ENCODE measurements around the gene ROBO2. TPM values are rescaled to one million over a fixed set of nuclear protein-coding genes. Genes with fewer than 3 reads are reported as not detected.
A peak's percentile ranks its signal among the peaks of the same experiment; 100 is the strongest.

ROBO2 gene
- total RNA-seq, 4 donors from 2014 or later: 0.30 to 4.3 (median 2.0) TPM

- 83 to 86% methylated on average over 7 of the region's 7 CpGs for WGBS, 2 donors
- H3K4me3 ChIP-seq (ENCODE audit: low read depth, poor library complexity, severe bottlenecking): no peak overlapping the region
- DNase-seq (ENCODE audit: low spot score in 2 of 2): no peak
- intact Hi-C loops (cut with DNase I; ENCODE audit: low total_unique reads): no loop called here
- no peak for TF ChIP-seq CTCF (IDR thresholded peaks at IDR 0.05)
- no peak for TF ChIP-seq POLR2A (IDR thresholded peaks at IDR 0.05)
Observed at GRCh38 chr3:77690284-77690845, 650.5 kb downstream of the ROBO2 start.

GRCh38 chr3:77693147-77693546 is 653.2 kb downstream of the ROBO2 start:
- no peak overlapping the region for H3K4me3 ChIP-seq (ENCODE audit: low read depth, poor library complexity, severe bottlenecking)
- peak in 1 of 2 donors; percentile 42 for DNase-seq (ENCODE audit: low spot score in 2 of 2)
- TF ChIP-seq CTCF (IDR thresholded peaks at IDR 0.05) (no peak), POLR2A (IDR thresholded peaks at IDR 0.05) (no peak)
- WGBS, 2 donors: 45 to 64% methylated on average over 2 of the region's 2 CpGs
- intact Hi-C loops (cut with DNase I; ENCODE audit: low total_unique reads): no loop called here

- DNase-seq (ENCODE audit: low spot score in 2 of 2): no peak
- WGBS, 2 donors: 68 to 74% methylated on average over 3 of the region's 3 CpGs
- no peak for TF ChIP-seq CTCF (IDR thresholded peaks at IDR 0.05)
- intact Hi-C loops (cut with DNase I; ENCODE audit: low total_unique reads): no loop called here
- H3K4me3 ChIP-seq (ENCODE audit: low read depth, poor library complexity, severe bottlenecking): no peak overlapping the region
Observed at GRCh38 chr3:77699125-77699691, 659.3 kb downstream of the ROBO2 start.

Measured in lower leg skin (tissue), 4 donors.